Measurements from ENCODE around the gene COQ9. TPM values are rescaled to one million over a fixed set of nuclear protein-coding genes. Genes with fewer than 3 reads are reported as not detected.

The COQ9 gene
- total RNA-seq, 1 experiment from 2014 or later = 32.9 TPM

GRCh38 chr16:57412584-57412983, 34.7 kb upstream of the COQ9 start:
- no peaks in the 10 kb centered on the region for H3K36me3 Mint-ChIP-seq (ENCODE audit: insufficient read depth in 1 of 3, low read depth in 3 of 3)
- H3K14ac ChIP-seq (ENCODE audit: insufficient read depth, low read length) = no peak overlapping the region; the same call in 1 of the 2 replicates
- no peaks in the 10 kb centered on the region for H3K79me1 ChIP-seq (ENCODE audit: insufficient read depth, low read depth, low read length, poor library complexity, severe bottlenecking)
- no peak for DNase-seq
- no peak overlapping the region for H2BK5ac ChIP-seq (ENCODE audit: insufficient read length, low read length)
- H2BK120ac ChIP-seq (ENCODE audit: low read depth, low read length, poor library complexity, severe bottlenecking) = no peak overlapping the region
- H2BK12ac ChIP-seq (ENCODE audit: insufficient read length, low read depth, low read length) = no peak overlapping the region
- no peak overlapping the region for H2BK20ac ChIP-seq (ENCODE audit: low read depth, low read length, poor library complexity, severe bottlenecking)
- no peak overlapping the region for H3K4me3 Mint-ChIP-seq
- H3K27ac ChIP-seq (ENCODE audit: insufficient read length, low read depth, low read length) = no peak overlapping the region
- H3T11ph ChIP-seq (ENCODE audit: low read length) = no peak overlapping the region
- no peak for TF ChIP-seq CTCF (conservative IDR thresholded peaks at IDR 0.05)
- H3K56ac ChIP-seq (ENCODE audit: insufficient read length, low read depth, low read length) = no peak overlapping the region
- H3K4me2 ChIP-seq (ENCODE audit: insufficient read depth, insufficient read length, low read length) = no peak overlapping the region
- H3K23ac ChIP-seq (ENCODE audit: insufficient read length, low read depth, low read length) = no peak overlapping the region
- H4K20me1 ChIP-seq (ENCODE audit: control insufficient read depth, insufficient read depth, insufficient read length) = no peaks in the 10 kb centered on the region
- H4K5ac ChIP-seq (ENCODE audit: insufficient read length, low read depth, low read length) = no peak overlapping the region
- H3K9me3 ChIP-seq (ENCODE audit: control insufficient read depth, low read depth, low read length) = no peaks in the 10 kb centered on the region
- no peak overlapping the region for H3K18ac ChIP-seq (ENCODE audit: insufficient read length, low read depth, low read length)
- no peak overlapping the region for H2BK15ac ChIP-seq (ENCODE audit: low read depth, low read length)
- peaks cover 1% of the 10 kb centered on the region for H3K27me3 Mint-ChIP-seq (ENCODE audit: low read depth)
- H3K9me3 Mint-ChIP-seq = no peaks in the 10 kb centered on the region; a peak in 1 of 5 replicates
- H3K4me1 Mint-ChIP-seq = peaks cover 5 to 15% of the 10 kb centered on the region in 2 experiments; a peak in 3 of 4 replicates
- no peaks in the 10 kb centered on the region for H3K4me1 ChIP-seq (ENCODE audit: insufficient read depth, low read length)
- no peak overlapping the region for H3K9ac ChIP-seq (ENCODE audit: extremely low read depth, insufficient read length, low read length)
- H3K23me2 ChIP-seq (ENCODE audit: insufficient read length, low read depth, low read length, poor library complexity, severe bottlenecking) = peaks cover 5% of the 10 kb centered on the region
- H3K27ac Mint-ChIP-seq = no peak overlapping the region; a peak in 1 of 7 replicates
- H2AFZ ChIP-seq (ENCODE audit: low read length) = no peak overlapping the region
- no peak overlapping the region for H4K91ac ChIP-seq (ENCODE audit: insufficient read length, low read depth, low read length)
- WGBS (ENCODE audit: extremely low coverage, insufficient read length, low lambda C conversion rate) = no CpG with 5 or more reads among the region's 9 CpGs
- no peak overlapping the region for H3K4ac ChIP-seq (ENCODE audit: low read depth, low read length)
- H3K79me2 ChIP-seq (ENCODE audit: insufficient read depth, low read length) = no peaks in the 10 kb centered on the region
- no peaks in the 10 kb centered on the region for H3K27me3 ChIP-seq (ENCODE audit: insufficient read depth, low read length)
- no peak overlapping the region for H2AK5ac ChIP-seq (ENCODE audit: insufficient read length, low read length)
- H4K8ac ChIP-seq (replicated peaks; ENCODE audit: insufficient read length, low read depth, low read length) = no peak overlapping the region

Data from H9 (cell line).